Measurements from ENCODE around the gene SLC9A8.

DNA sequence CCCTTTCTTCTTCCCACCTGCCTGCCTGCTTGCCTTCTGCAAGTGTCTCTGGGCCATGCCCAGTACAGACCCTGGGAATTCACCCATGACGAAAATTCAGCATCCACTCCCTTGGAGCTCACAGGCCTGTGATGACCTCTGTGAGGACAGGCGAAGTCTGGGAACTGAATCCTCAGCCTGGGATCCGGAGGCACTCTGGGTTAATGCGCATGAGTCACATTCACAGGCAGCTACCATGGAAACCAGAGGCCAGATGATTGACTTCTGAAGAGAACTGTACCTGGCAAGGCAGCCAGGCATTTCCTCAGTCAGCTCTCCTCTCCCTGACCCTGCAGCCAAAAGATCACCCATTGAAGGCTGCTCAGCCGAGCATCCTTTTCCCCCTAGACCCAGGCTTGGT, 41.0 kb downstream of the SLC9A8 start:
- TF ChIP-seq, protein P1, sequence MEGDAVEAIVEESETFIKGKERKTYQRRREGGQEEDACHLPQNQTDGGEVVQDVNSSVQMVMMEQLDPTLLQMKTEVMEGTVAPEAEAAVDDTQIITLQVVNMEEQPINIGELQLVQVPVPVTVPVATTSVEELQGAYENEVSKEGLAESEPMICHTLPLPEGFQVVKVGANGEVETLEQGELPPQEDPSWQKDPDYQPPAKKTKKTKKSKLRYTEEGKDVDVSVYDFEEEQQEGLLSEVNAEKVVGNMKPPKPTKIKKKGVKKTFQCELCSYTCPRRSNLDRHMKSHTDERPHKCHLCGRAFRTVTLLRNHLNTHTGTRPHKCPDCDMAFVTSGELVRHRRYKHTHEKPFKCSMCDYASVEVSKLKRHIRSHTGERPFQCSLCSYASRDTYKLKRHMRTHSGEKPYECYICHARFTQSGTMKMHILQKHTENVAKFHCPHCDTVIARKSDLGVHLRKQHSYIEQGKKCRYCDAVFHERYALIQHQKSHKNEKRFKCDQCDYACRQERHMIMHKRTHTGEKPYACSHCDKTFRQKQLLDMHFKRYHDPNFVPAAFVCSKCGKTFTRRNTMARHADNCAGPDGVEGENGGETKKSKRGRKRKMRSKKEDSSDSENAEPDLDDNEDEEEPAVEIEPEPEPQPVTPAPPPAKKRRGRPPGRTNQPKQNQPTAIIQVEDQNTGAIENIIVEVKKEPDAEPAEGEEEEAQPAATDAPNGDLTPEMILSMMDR (IDR thresholded peaks at IDR 0.05) = no peak
- TF ChIP-seq ZFX (IDR thresholded peaks at IDR 0.05; ENCODE audit: borderline replicate concordance) = no peak
